CD4-positive, alpha-beta T cell treated with Interleukin-6 at 100 ng/mL for 8 hours (primary cell): ENCODE results near the gene MTSS2.

Experiments used
- DNase-seq: peaks from one replicate; pipeline ENCODE4 v3.0.0-alpha.2; 2020; ENCODE audit warnings: mixed read lengths, low spot score

MTSS2 gene

DNA sequence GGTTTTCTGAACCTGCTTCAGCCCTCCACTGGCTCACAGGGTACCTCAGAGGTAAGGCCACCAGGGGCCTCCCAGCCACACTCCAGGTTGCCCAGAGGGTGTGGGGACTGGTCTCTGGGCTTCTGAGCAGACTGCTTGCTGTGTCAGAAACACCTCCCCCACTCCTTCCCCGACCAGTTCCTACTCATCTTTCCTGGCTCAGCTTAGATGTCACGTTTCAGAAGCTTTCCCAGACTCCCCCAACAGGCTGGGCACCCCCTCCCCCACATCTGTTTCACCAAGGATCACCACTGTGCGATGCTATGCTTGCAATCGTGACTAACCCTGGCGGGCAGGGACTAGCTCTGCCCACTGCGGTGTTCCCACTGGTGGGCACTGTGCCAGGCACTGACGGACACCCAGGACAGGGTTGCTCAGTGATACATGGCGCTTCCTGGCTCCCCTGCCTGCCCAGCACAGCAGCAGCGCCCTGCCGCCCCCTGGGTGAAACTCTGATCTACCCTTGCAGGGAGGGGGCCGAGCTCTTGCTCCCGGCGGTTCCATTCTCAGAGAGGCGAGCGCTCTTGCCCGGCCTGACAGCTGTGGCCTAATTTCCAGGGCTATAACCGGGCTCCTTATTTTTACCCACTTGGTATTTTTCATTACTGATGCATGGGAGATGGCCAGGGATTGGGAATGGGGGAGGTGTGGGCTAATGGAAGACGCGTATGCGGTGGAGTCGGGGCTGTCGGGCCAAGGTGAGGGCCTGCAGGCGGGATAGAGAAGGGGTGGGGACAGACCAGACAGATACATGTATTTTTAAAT lies 29.4 kb upstream of the MTSS2 start:
- no peak for DNase-seq

- no peak for DNase-seq
Observed at GRCh38 chr16:70714581-70715054, 28.8 kb upstream of the MTSS2 start.

- no peak for DNase-seq
Observed at GRCh38 chr16:70713824-70714223, 28.0 kb upstream of the MTSS2 start.

DNA sequence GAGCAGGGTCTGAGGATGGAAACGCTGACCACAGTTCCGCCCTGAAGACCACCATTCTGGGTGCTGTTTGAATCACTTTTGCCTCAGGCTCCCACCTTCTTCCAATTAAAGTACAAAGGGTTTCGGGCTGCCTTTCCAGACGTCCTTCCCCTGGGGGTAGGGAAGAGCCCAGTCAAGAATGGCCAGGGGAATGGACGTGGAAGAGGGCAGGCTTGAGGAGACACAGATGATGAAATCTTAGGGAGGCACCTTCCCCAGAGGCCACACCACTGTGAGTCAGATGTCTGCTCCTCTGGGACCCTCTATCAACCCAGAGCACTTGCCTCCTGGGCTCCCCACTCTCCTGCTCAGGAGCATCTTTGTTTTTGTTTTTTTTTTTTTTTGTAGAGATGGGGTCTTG lies 27.5 kb upstream of the MTSS2 start:
- no peak for DNase-seq

DNA sequence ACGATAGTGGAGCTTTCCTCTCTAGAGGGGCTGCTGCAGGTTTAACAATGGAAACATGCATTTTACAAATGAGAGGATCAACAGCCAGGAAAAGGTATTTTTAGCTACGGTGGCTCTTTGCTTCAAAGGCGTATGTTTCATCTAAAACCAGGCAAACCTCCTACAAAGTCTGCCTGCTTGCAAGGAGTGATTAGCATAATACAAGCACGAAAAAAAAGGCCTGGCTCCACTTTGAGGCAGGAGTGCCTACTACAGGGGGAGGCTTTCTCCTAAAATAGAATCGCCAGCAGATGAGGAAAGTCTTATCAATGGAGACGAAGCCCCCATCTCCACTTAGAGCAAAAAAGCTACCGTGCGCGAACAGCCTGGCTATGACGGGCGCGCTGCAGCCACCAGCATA lies 27.1 kb upstream of the MTSS2 start:
- no peak for DNase-seq

DNA sequence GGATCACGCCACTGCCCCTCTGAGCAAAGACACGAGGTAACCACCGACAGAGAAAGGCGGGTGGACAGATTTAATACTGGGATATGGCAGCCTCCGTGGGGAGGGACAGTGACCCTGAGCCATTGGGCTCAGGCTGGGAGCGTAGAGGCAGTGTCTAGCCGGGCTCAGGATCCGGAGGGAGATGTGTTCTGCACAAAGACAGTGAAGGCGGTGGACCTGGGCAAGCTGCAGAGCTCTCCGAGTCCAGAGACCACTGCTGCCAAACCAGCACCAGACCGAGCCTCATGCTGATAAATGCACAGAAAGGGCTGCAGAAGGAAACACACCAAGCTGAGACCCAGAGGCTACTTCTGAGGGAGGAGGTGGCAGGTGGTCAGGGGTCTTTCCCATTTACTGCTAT lies 26.5 kb upstream of the MTSS2 start:
- DNase-seq = no peak

DNA sequence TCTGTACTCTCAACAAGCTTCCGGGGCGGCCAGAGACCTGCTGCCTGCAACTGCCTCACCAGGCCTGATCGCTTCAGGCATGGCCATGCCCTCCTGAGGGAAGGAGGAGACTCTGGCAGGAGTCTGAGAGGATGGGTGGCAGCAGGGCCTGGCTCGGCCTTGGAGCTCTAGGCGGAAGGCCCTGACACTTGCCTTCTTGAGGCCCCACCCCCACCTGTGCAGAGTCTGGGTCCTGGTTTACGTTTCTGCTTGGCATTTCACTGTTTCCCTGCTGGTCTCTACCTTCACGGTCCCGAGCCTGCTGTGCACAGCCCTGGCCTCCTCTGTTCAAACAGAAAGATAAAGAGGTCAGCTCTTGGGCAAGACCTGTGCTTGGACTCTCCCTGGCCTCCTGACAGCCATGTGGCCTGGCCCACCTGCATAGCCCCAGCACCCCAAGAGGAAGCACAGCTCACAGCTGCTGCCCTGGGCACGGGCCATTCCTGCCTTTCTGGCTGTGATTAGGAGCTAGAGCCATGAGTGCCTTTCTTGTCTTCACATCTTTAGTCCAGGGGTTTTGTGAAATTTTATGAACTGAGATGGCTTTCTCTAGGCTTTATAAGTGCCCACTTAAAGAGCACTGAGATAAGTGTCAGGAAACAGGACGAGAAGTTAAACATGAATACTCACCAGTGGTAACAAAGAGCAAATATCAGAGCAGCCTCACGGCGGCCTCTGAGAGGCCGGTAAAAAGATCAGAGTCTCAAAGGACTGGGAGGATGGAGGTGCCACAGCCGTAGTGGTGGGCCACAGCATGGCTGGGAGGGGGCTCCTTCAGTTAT lies 25.6 kb upstream of the MTSS2 start:
- DNase-seq = no peak

DNA sequence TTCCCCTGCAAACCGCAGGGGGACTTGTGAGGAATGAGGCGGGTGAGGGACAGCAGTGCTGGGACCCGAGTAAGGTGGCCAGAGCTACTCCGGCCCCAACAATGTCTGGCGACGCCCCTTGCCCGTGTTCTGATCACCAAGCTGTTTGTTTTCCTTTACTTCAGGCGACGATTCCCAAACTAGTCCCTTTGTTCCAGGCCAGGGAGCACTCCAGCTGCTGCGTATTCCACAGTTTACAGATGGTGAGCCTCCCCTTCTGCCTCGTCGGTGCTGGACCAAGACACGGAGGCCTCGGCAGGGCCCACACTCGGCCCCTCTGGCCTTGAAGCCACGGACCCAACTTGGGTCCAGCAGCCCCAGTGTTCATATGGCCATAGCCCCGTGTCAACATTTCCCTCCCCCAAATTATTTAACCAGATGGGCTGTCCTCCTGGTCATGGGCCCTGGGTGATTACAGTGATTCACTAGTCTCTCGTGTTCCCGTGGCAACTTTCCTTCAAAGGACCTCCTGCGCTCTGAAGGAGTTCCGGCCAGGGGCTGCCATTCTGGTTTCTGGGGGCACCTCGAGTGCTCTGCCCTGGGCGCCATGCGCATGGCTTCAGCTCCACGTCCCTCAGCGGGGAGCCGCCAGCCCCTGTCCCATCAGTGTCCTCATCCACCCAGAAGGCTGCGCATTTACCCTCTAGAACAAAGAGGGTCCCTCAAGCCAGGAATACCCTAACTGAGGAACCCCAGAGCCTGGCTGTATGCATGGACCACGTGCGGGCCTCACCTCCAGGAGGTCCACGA lies 24.8 kb upstream of the MTSS2 start:
- DNase-seq = no peak

- DNase-seq = no peak
Observed at GRCh38 chr16:70709942-70710341, 24.1 kb upstream of the MTSS2 start.

- no peak for DNase-seq
Observed at GRCh38 chr16:70709457-70709856, 23.6 kb upstream of the MTSS2 start.

DNA sequence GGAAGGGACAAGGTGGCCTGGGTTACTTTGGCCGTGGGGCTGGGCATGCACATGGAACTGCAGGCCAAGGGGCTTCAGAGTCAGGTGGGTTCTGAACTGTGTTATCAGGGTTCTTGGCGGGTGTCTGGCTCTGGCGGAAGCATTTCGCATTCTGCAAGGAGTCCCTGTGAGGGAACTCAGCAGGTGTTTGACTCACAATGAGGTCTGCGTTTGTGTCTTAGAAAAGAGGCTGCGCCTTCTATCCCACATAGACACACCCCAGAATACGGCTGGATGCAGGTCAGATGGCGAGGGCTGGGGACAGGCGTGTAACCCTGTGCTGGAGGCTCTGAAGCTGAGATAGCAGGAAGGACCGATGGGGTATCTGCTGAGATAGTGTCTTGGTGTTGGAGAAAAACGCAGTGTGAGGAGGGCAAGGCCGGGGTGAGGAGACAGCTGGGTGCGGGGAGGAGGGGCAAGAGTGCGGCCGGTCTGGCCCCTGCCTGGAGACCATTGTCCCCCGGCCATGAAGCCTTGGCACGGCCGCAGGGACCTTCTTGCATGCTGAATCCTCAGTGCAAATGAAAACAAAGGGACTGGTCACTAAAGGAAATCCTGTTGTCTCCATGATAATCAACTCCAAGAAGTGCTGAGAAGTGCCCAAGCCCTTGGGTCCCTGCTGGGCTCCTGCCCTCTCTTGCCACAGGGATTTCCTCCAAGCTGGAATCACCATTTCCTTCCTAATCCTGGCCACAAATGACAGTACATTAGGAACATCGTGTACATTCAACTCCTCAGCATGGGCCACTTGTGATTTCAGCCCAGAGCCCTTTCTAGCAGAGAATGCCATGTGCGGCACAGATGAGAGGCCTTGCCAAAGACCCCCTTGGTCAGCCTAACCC lies 22.8 kb upstream of the MTSS2 start:
- DNase-seq = no peak

- DNase-seq = no peak
Observed at GRCh38 chr16:70706948-70707465, 21.2 kb upstream of the MTSS2 start.

DNA sequence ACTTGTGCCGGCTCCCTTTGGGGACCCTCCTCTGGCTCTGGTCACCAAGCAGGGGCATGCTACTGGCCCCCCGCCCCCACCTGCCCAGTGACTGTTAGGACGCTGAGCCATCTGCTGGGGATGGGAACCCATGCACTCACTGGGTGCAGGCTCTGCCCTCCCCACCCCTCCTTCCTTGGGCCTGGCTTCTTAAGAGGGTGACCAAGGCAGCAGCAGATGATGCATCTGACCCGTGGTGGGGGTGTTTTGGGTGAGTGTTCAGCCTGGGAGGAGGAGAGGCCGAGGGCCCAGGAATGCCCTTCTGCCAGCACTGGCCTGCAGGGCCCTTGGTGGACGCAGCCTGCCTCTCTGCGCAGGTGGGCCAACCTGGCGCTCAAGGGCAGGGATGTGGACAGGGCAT lies 19.2 kb upstream of the MTSS2 start:
- no peak for DNase-seq

- DNase-seq = no peak
Observed at GRCh38 chr16:70704586-70704985, 18.7 kb upstream of the MTSS2 start.

DNA sequence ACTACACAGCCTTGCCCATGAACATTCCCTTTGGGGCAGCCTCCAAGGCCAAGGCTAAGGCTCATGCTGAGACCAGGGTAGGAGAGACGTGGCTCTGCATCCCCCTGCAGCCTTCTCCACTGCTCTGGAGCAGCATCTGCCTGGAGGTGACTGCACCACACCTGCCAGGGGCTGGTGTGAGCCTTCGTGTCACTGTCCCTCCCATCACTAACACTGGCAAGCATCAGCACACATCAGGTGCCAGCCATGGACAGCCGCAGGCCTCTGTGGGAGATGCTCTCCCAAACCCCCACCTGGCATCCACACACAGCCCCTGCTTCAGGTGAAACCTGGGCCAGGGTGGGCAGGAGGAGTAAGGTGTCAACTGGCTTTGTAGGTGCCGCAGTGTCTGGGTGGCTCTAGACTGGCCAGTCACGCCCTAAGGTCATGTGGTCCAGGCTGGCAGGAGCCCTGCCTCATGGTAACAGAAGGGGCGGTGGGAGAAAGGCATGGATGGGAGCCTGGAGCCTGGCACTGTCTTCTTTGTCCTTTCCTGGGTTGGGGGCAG lies 18.1 kb upstream of the MTSS2 start:
- no peak for DNase-seq

DNA sequence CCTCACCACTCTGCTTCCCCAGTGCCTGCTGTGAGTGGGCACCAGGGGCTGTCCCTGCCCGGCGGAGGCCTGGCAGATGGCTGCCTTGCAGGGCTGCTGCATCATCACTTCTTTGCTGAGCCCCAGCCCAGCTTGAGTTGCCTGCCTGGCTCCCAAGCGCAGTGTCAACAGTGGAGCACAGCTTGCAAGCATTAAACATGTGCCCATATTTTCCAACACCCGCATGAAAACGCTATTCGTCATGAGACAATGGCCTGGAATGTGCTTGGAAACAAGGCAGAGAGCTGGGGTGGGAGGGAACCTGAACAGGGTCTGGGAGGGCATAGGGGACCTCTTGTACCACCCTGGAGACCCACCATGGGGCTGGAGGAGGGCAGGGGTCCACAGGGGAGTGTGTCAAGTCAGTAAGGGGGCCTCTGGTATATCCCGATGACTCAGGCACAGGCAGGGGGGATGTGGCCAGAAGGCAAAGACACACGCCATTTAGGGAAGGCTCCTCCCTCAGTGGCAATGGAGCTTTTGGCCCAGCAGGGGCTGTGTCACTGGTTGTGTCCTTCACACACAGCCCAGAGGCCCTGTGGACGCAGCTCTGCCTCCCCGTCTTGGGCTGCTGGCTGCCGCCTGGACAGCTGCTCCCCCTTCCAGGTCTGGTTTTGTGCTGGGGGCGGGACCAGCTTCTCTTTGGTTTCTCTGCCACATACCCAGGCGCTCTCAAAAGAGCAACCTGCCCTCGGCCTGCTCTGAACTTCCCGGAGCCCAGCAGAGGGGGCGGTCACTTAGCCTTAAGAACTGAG lies 17.4 kb upstream of the MTSS2 start:
- DNase-seq = no peak

- DNase-seq = no peak
Observed at GRCh38 chr16:70702624-70703023, 16.8 kb upstream of the MTSS2 start.

- DNase-seq = no peak
Observed at GRCh38 chr16:70701998-70702397, 16.1 kb upstream of the MTSS2 start.

DNA sequence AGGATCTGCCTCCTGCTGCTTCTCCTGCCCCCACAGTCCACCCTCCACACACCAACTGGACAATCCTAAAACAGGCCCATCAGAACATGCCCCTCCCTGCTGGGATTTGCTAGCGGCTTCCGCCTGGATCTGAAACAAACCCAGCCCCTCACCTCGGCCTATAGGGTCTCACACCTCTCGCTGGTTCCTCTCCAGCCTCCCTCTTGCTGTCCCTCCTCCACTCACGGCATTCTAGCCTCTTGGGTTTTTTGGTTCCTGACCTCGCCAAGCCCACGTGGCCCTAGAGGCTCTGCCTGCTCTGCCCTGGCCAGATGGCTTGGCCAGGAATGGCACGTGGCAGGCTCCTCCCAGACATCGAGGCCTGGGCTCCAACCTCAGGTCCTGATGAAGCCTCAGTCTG lies 15.7 kb upstream of the MTSS2 start:
- no peak for DNase-seq

DNA sequence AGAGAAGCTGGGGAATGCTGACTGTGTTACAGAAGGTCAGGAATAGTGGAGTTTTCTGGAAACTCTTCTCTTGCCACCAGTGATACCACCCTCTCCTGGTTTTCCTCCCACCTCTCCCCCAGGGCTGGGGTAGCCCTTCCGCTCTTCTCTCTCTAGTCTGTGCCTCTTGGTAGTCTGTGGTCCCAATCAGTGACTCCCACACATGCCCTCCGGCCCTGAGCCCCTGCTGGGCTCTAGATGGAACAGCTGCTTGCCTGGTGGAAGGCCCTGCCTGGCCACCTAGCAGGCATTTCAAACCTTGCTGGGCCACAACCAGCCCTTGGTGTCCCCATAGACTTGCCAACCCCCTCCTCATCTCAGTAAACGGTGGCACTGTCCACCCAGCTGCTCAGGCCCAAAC lies 15.2 kb upstream of the MTSS2 start:
- DNase-seq = no peak
